Measurements from ENCODE around the gene RPL29. TPM values are rescaled to one million over a fixed set of nuclear protein-coding genes. Genes with fewer than 3 reads are reported as not detected.

RPL29 gene
- total and polyA plus RNA-seq, 2 of the 4 experiments (the other 2 are of a cell fraction), result 2,081 to 2,126 TPM

- Histone ChIP-seq H3K9me3 (ENCODE audit: control insufficient read depth, insufficient read depth, low read length) (no peaks in the 10 kb centered on the region), H3K9ac (ENCODE audit: low read depth, low read length) (no peak overlapping the region), H4K91ac (ENCODE audit: insufficient read depth, low read depth, low read length) (no peak overlapping the region), H2AK5ac (ENCODE audit: low read depth, low read length) (no peak overlapping the region), H4K8ac (ENCODE audit: low read depth in 2 of 2, low read length in 2 of 2) (no peak overlapping the region), H3K4me2 (ENCODE audit: low read depth, low read length) (no peak overlapping the region), H3K18ac (ENCODE audit: low read depth, low read length) (no peak overlapping the region), H2BK5ac (ENCODE audit: low read depth, low read length, poor library complexity, severe bottlenecking) (no peak overlapping the region), H3K36me3 (ENCODE audit: control insufficient read depth, insufficient read depth, low read length) (peaks cover 2% of the 10 kb centered on the region; the same call in 1 of the 2 replicates), H3K9me1 (ENCODE audit: insufficient read depth, low read length) (peaks cover 12% of the 10 kb centered on the region), H3K4me1 (ENCODE audit: control insufficient read depth, insufficient read depth, low read length) (peaks cover 13% of the 10 kb centered on the region), H3K4ac (ENCODE audit: low read depth, low read length) (no peak overlapping the region), H3K4me3 (ENCODE audit: insufficient read depth, low read depth, low read length) (no peak overlapping the region), H3K56ac (ENCODE audit: extremely low read depth, insufficient read depth, low read length) (no peak overlapping the region), H3K79me1 (ENCODE audit: low read depth in 1 of 2, low read length in 2 of 2) (peaks cover 18 to 29% of the 10 kb centered on the region in 2 experiments; a peak in 3 of 4 replicates), H3K27ac (ENCODE audit: insufficient read depth, low read length) (no peak overlapping the region), H2BK120ac (ENCODE audit: low read depth, low read length) (no peak overlapping the region), H3K23ac (ENCODE audit: low read depth, low read length) (no peak overlapping the region), H2AK9ac (replicated peaks; ENCODE audit: low read depth, low read length, poor library complexity) (peak overlapping the region; percentile 8), H3K27me3 (ENCODE audit: control insufficient read depth, insufficient read depth, low read length) (no peaks in the 10 kb centered on the region), H2BK15ac (ENCODE audit: low read depth, low read length) (no peak overlapping the region), H4K5ac (ENCODE audit: low read depth, low read length) (no peak overlapping the region), H3K14ac (replicated peaks; ENCODE audit: low read depth, low read length) (no peak overlapping the region), H4K20me1 (ENCODE audit: insufficient read depth, low read length) (peaks cover 9% of the 10 kb centered on the region), H2AFZ (replicated peaks; ENCODE audit: low read length, poor library complexity) (no peak overlapping the region), H2BK20ac (ENCODE audit: low read depth, low read length) (no peak overlapping the region)
- dilution Hi-C loops (cut with HindIII; ENCODE audit: low sequenced_read_pairs, unreplicated experiment) (no loop called here), intact Hi-C loops (cut with micrococcal nuclease) (loop anchor here (5.0 kb wide), 1 partner anchor 198 kb away; no protein-coding TSS in a partner anchor), in situ Hi-C loops (cut with MboI; ENCODE audit: low sequenced_read_pairs) (loop anchor here (25.0 kb wide), 1 partner anchor 557 kb away; the partner anchor contains the start of genes MANF and RBM15B)
- no TSS peak for BruUV-seq (replicated peaks)
- DNase-seq (no peak), ATAC-seq (ENCODE audit: low read depth) (no peak)
- ChIA-PET CTCF (no interaction called here), POLR2A (ENCODE audit: unreplicated experiment) (no interaction called here)
- TF ChIP-seq BHLHE40 (IDR thresholded peaks at IDR 0.05; ENCODE audit: low read depth, low read length) (no peak), NFE2L2 (IDR thresholded peaks at IDR 0.05; ENCODE audit: low read depth, low read length) (no peak), USF2 (IDR thresholded peaks at IDR 0.05; ENCODE audit: low read depth, low read length) (no peak), MXI1 (IDR thresholded peaks at IDR 0.05; ENCODE audit: borderline replicate concordance, low read depth, low read length) (no peak), SMC3 (IDR thresholded peaks at IDR 0.05; ENCODE audit: low read depth, low read length) (no peak), POLR2A (IDR thresholded peaks at IDR 0.05; ENCODE audit: low read depth, low read length) (no peak), CHD1 (IDR thresholded peaks at IDR 0.05; ENCODE audit: low read depth, low read length) (no peak), RFX5 (IDR thresholded peaks at IDR 0.05; ENCODE audit: low read depth, low read length) (no peak), MAFK (IDR thresholded peaks at IDR 0.05; ENCODE audit: low read depth, low read length) (no peak), RCOR1 (IDR thresholded peaks at IDR 0.05; ENCODE audit: insufficient replicate concordance, low read length) (no peak), MAZ (IDR thresholded peaks at IDR 0.05; ENCODE audit: borderline replicate concordance, low read depth, low read length) (no peak)
- WGBS, 2 experiments (ENCODE audit: extremely low coverage in 2 of 2, insufficient read length in 1 of 2), result 85% methylated on average over 4 of the region's 11 CpGs; no CpG with 5 or more reads in 1 of the 2 experiments
Measured at GRCh38 chr3:51944451-51945021, 51.2 kb downstream of the RPL29 start.

Measured in IMR-90 (cell line).